GM21423 (cell line): ENCODE data around the gene RTF2.
"Not testable (repeated sequence)": the region's sequence is repeated elsewhere in the genome, so short reads cannot be mapped to it uniquely, and the experiment has no call there.

ENCODE experiments used
- ATAC-seq: cut with Tn5 transposase; IDR thresholded peaks from one replicate; pipeline ENCODE4 v1.9.1; 2021; ENCODE audit warnings: mild to moderate bottlenecking, moderate library complexity; ENCODE audit not compliant: unreplicated experiment

The RTF2 gene

DNA sequence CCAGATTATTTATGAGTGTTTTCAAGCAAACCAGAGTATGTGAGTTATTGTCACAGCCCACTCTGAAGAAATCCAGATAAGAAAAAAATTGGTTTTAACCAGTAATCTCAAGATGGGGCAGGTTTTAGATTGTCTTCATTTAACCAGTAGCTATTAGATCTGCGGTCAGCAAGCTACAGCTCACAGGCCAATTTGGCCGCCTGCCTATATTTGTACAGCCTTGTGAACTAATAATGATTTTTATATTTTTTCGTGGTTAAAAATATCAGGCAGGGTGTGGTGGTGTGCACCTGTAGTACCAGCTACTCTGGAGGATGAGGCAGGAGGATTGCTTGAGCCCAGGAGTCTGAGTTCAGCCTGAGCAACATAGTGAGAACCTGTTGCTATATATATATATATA, 69.6 kb downstream of the RTF2 start:
- no peak for ATAC-seq

GRCh38 chr20:56540415-56540814, 72.0 kb downstream of the RTF2 start:
- ATAC-seq: no peak

DNA sequence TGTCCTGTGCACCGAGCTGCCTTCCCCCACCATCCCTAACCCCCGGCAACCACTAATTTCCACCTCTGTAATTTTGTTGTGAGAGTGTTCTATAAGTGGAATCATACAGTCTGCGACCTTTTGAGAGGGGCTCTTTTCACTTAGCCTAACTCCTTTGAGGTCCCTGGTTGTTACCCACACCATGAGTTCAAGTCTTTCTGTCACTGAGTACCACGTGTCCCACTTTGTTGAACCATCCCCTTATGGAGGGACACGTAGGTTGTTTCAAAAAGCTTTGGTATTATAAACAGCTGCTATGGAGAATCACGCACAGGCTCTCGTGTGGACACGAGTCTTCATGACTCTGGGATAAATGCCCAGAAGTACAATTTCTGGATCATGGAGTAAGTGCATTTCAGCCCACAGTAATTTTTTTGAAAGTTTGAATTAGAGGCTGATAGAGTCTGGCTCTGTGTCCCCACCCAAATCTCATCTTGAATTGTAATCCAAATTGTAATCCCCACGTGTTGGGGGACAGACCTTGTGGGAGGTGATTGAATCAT, 74.1 kb downstream of the RTF2 start:
- ATAC-seq: no peak

DNA sequence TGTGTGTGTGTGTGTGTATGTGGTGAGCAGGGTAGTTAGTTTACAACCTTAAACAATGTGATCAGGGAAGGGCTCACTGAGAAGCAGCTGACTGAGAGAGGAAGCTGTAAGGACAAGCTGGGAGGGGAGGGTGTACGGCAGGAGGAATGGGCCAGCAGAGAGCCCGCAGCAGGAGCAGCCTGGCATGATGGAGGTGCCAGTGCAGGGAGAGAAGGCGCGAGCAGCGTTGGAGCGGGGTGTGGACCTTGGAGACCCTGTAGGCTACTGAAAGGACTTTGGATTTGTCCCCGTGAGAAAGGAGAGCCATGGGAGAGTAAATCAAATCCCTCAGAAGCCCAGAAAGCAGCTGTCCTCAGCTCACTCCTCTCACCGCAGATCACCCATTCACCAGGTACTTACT, 83.1 kb downstream of the RTF2 start:
- no peak for ATAC-seq

DNA sequence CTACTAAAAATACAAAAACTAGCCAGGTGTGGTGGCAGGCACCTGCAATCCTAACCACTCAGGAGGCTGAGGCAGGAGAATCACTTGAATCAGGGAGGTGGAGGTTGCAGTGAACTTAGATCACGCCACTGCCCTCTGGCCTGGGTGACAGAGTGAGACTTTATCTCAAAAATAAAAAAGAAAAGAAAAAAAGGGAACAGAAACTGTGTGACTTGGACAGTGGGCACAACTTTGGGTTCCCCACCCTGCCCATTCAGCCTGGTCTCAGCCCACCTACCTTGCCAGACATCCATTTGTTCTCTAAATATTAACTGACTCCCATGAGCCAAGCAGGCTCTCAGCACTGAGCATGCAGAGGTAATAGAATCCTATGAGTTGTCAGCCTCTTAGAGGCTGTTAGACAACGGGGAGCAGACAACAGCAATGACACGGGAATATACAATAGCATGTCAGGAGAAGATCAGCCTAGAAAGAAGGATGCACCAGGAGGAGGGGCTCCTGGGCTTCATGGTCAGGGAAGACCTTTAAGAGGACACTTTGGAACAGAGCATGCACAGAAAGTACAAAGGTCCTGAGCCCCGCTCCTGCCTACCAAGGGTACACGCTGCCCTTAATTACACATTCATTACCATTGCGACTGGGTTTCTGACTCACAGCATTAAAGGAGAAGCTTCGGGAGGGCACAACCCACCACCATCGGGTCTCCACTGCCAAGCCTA, 84.6 kb downstream of the RTF2 start:
- no peak for ATAC-seq

DNA sequence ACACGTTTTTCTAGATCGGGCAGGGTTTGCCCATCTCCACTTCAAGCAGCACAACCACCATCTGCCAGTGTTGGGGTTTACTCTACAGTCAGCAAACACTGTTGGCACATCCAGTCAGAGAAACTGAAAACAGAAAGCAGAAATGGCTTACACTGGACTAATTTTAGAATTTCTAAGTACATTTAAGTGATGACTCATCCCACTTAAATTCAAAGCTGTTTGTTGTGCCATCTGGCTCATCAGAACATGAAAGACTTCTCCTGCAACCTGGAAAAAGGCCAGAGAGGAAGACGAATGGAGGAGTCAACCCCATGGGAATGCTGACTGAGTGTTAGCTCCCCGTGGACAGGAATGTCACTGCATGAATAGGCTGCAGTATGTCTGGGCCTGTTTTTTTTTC, 86.4 kb downstream of the RTF2 start:
- ATAC-seq: peak; percentile 82

GRCh38 chr20:56558968-56559367, 90.5 kb downstream of the RTF2 start:
- ATAC-seq: no peak

- not testable (repeated sequence) for ATAC-seq
Measured at GRCh38 chr20:56564526-56564925, 96.1 kb downstream of the RTF2 start.

GRCh38 chr20:56565511-56565910, 97.1 kb downstream of the RTF2 start:
- no peak for ATAC-seq

DNA sequence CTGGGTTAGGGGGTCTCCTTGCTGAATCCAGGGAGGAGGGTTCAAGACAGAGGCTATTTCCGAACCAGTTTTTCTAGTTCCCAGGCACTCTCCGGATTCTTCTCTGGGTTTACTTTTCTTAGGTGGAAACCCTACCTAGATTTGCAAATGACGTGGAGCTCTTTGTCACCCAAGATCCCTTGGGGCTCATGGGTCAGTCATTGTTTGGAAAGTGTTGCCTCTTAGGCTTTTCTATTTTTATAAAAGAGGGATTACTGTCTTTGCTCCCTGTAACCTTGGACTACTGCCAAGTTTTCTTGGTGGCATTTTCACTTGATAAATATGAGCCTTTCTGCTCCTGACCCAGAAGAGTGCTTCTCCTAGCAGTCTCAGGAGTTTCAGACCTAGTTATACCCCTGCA, 98.2 kb downstream of the RTF2 start:
- ATAC-seq: no peak
